A549 (cell line): Measurements from ENCODE around the gene ELOVL2. TPM values are rescaled to one million over a fixed set of nuclear protein-coding genes. Genes with fewer than 3 reads are reported as not detected.
A peak's percentile ranks its signal among the peaks of the same experiment; 100 is the strongest.

Experiments
- ATAC-seq, 2 experiments: fragments of 200-7000 bp in 1 of 2; fragments of >200 bp in 1 of 2; cut with Nextera tagmentation in 1 of 2; cut with Tn5 transposase in 1 of 2; 3 replicates each; pipeline versions ENCODE4 v1.8.0 to v1.9.1; 2018 to 2020; ENCODE audit warnings: mild to moderate bottlenecking in 1 of 2, moderate library complexity in 1 of 2
- CTCF ChIA-PET: fragments of 300-600 bp; sonication (Branson Sonifier 250); formaldehyde crosslinking; extraction: SDS; loops from one replicate; lab custom pipeline; 2021; ENCODE audit warnings: antibody characterized with exemption, inconsistent platforms; lab: Yijun Ruan, JAX
- POLR2A ChIA-PET: fragments of 350-600 bp; formaldehyde crosslinking; extraction: SDS; loops from one replicate; lab custom pipeline; 2021; ENCODE audit warnings: antibody characterized with exemption, inconsistent platforms; lab: Yijun Ruan, JAX
- DNase-seq, 2 experiments: peaks; one replicate each; pipeline versions ENCODE4 v3.0.0 to v3.0.0-alpha.2; 2011 to 2016; ENCODE audit warnings: low read depth in 1 of 2, low spot score in 1 of 2
- FAIRE-seq: peaks from 2 replicates; lab custom pipeline; 2011; peaks lifted over from hg19 to GRCh38; lab: Jason Lieb, UNC
- H3K27ac ChIP-seq, 2 experiments: fragments of >200 bp; sonication (Bioruptor Twin); formaldehyde crosslinking; 3 replicates each; pipeline ENCODE4 v1.5.1; 2016 to 2017
- H3K4me1 ChIP-seq: fragments of >200 bp; sonication (Bioruptor Twin); formaldehyde crosslinking; 3 replicates; pipeline ENCODE4 v1.6.1; 2016
- H3K4me2 ChIP-seq: fragments of >200 bp; sonication (Bioruptor Twin); formaldehyde crosslinking; 3 replicates; pipeline ENCODE4 v1.6.1; 2016
- H3K4me3 ChIP-seq: fragments of >200 bp; sonication (Bioruptor Twin); formaldehyde crosslinking; 3 replicates; pipeline ENCODE4 v1.5.1; 2016
- H3K9me3 ChIP-seq: fragments of >200 bp; sonication (Bioruptor Twin); formaldehyde crosslinking; 3 replicates; pipeline ENCODE4 v1.6.1; 2016
- CBX8 ChIP-seq: fragments of 200-600 bp; sonication (generic); IDR thresholded peaks from 2 replicates; pipeline ENCODE4 v1.6.1; 2016
- CHD2 ChIP-seq: fragments of 150-350 bp; IDR thresholded peaks from 2 replicates; pipeline ENCODE4 v1.6.1; 2014; ENCODE audit warnings: low read length; ENCODE audit not compliant: partially characterized antibody
- EP300 ChIP-seq, 2 experiments: fragments of >200 bp; sonication (Bioruptor Twin); formaldehyde crosslinking; IDR thresholded peaks; 2 replicates in 1 of 2; 3 replicates in 1 of 2; pipeline ENCODE4 v1.6.1; 2016 to 2017
- FOSB ChIP-seq: fragments of 250-450 bp; sonication (Bioruptor Pico); IDR thresholded peaks from 2 replicates; pipeline ENCODE4 v1.5.0; 2020; ENCODE audit warnings: mild to moderate bottlenecking, moderate library complexity
- FOSL2 ChIP-seq, 2 experiments: fragments of 450-650 bp in 1 of 2; fragments of >200 bp in 1 of 2; sonication (Bioruptor Twin) in 1 of 2; formaldehyde crosslinking; IDR thresholded peaks; 2 replicates each; pipeline versions ENCODE4 v1.5.0 to v1.6.1; 2016 to 2020; ENCODE audit warnings: mild to moderate bottlenecking in 1 of 2, moderate library complexity in 1 of 2
- FOXS1 ChIP-seq: fragments of 250-450 bp; sonication (Bioruptor Pico); IDR thresholded peaks from 2 replicates; pipeline ENCODE4 v1.5.0; 2020; ENCODE audit warnings: mild to moderate bottlenecking, moderate library complexity
- HDAC2 ChIP-seq: fragments of 200-600 bp; sonication (generic); IDR thresholded peaks from 2 replicates; pipeline ENCODE4 v1.6.1; 2016
- HOXB13 ChIP-seq: fragments of 250-450 bp; sonication (Bioruptor Pico); IDR thresholded peaks from 2 replicates; pipeline ENCODE4 v1.5.0; 2020; ENCODE audit warnings: low read depth, mild to moderate bottlenecking, moderate library complexity
- HOXB5 ChIP-seq: fragments of 250-450 bp; sonication (Bioruptor Pico); IDR thresholded peaks from 2 replicates; pipeline ENCODE4 v1.5.0; 2020; ENCODE audit warnings: mild to moderate bottlenecking, moderate library complexity
- JUN ChIP-seq, 2 experiments: fragments of >200 bp; sonication (Bioruptor Twin); formaldehyde crosslinking; IDR thresholded peaks; 2 replicates in 1 of 2; 3 replicates in 1 of 2; pipeline ENCODE4 v1.6.1; 2016 to 2017
- JUNB ChIP-seq: fragments of >200 bp; sonication (Bioruptor Twin); formaldehyde crosslinking; IDR thresholded peaks from 2 replicates; pipeline ENCODE4 v1.6.1; 2016
- KDM5A ChIP-seq: fragments of 200-600 bp; sonication (generic); IDR thresholded peaks from 2 replicates; pipeline ENCODE4 v1.6.1; 2016; ENCODE audit warnings: antibody characterized with exemption, mild to moderate bottlenecking
- MAFK ChIP-seq: fragments of 450-650 bp; IDR thresholded peaks from 2 replicates; pipeline ENCODE4 v1.6.1; 2014; ENCODE audit not compliant: partially characterized antibody
- POLR2A ChIP-seq: IDR thresholded peaks from 2 replicates; pipeline ENCODE4 v1.6.1; 2012; ENCODE audit warnings: mild to moderate bottlenecking, low read length
- RAD21 ChIP-seq, 2 experiments: fragments of >200 bp in 1 of 2; sonication (Bioruptor Twin) in 1 of 2; formaldehyde crosslinking in 1 of 2; IDR thresholded peaks in 1 of 2; conservative IDR thresholded peaks in 1 of 2; 2 replicates in 1 of 2; 3 replicates in 1 of 2; pipeline ENCODE4 v1.6.1; 2012 to 2018; ENCODE audit warnings: inconsistent platforms in 1 of 2
- RARB ChIP-seq: fragments of 250-450 bp; sonication (Bioruptor Pico); IDR thresholded peaks from 2 replicates; pipeline ENCODE4 v1.8.0; 2021; ENCODE audit warnings: mild to moderate bottlenecking, moderate library complexity
- RCOR1 ChIP-seq: fragments of 150-350 bp; IDR thresholded peaks from 2 replicates; pipeline ENCODE4 v1.6.1; 2014; ENCODE audit warnings: antibody characterized with exemption, low read length, low read depth
- SREBF2 ChIP-seq: fragments of 450-650 bp; IDR thresholded peaks from 2 replicates; pipeline ENCODE4 v1.6.1; 2014; ENCODE audit warnings: mild to moderate bottlenecking, moderate library complexity
- TFCP2L1 ChIP-seq: fragments of 250-450 bp; sonication (Bioruptor Pico); IDR thresholded peaks from 2 replicates; pipeline ENCODE4 v1.5.0; 2021; ENCODE audit warnings: mild to moderate bottlenecking
- TP53 ChIP-seq: fragments of 250-450 bp; sonication (Bioruptor Pico); IDR thresholded peaks from 2 replicates; pipeline ENCODE4 v1.5.0; 2021; ENCODE audit warnings: mild to moderate bottlenecking, moderate library complexity
- ZC3H11A ChIP-seq: fragments of 450-650 bp; IDR thresholded peaks from 2 replicates; pipeline ENCODE4 v1.6.1; 2014; ENCODE audit warnings: antibody characterized with exemption, mild to moderate bottlenecking
- WGBS: methylation state at CpG from one replicate; pipeline ENCODE4 v1.1.6; 2017; ENCODE audit errors: missing lambda C conversion rate; 5-methylcytosine and 5-hydroxymethylcytosine counted together
- polyA plus RNA-seq, 4 experiments: library from polyadenylated mRNA; depleted of rRNA in 3 of 4; stranded (reverse); fragments of >200 nt; fragmentation: RNase III in 1 of 4; extraction: RNeasy Plus Mini Kit Qiagen cat#74134 plus additional on column Dnase treatment in 1 of 4; gene quantifications; 2 replicates in 3 of 4; 3 replicates in 1 of 4; pipeline ENCODE4 v1.2.3, GENCODE V29; 2011 to 2017
- TF ChIP-seq, protein P1 (sequence below): fragments of 250-450 bp; sonication (Bioruptor Pico); IDR thresholded peaks from 2 replicates; pipeline ENCODE4 v1.5.0; 2021; ENCODE audit warnings: mild to moderate bottlenecking, moderate library complexity, borderline replicate concordance
- TF ChIP-seq, protein P2 (sequence below): fragments of >200 bp; sonication (Bioruptor Twin); formaldehyde crosslinking; IDR thresholded peaks from 3 replicates; pipeline ENCODE4 v1.5.1; 2016
- TF ChIP-seq, protein P3 (sequence below): IDR thresholded peaks from 2 replicates; pipeline ENCODE4 v1.6.1; 2012
- TF ChIP-seq, protein P4 (sequence below): fragments of 150-350 bp; IDR thresholded peaks from 2 replicates; pipeline ENCODE4 v1.6.1; 2014; ENCODE audit warnings: low read depth, mild to moderate bottlenecking, low read length
- TF ChIP-seq, protein P5 (sequence below): fragments of 250-450 bp; sonication (Bioruptor Pico); IDR thresholded peaks from 2 replicates; pipeline ENCODE4 v1.5.0; 2020; ENCODE audit warnings: low read depth, mild to moderate bottlenecking, moderate library complexity
- TF ChIP-seq, protein P6 (sequence below): fragments of 450-650 bp; IDR thresholded peaks from 2 replicates; pipeline ENCODE4 v1.6.1; 2014; ENCODE audit warnings: antibody characterized with exemption

ELOVL2 gene
- polyA plus RNA-seq, 2 of the 4 experiments (the other 2 are of a cell fraction), result 12.4 to 15.5 TPM

DNA sequence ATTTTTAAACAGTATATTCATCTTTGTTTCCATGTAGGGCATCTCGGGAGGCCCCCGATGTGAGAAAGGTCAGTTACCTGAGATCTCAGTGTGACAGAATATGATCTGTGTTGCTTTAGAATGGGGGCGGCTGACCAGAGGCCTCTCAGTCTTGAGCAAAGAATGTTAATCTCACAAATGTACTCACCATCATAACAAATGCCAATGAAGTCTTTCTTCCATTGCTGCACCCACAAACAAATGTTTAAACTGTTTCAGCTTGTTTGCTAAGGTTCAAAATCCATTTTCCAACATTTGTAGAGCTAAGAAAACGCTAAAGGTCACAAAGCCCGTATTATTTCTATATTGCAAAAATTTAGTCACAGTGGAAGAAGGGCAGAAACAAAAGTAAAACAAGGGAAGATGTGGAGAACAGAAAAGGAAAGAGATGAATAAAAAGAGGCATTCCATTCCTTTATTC, 31.8 kb downstream of the ELOVL2 start:
- CTCF ChIA-PET, result interaction anchor here (1.4 to 1.9 kb wide), 9 partner anchors 9 to 61 kb away, joined by 4 to 8 read pairs (median 6); partner anchors contain the start of gene ELOVL2
- POLR2A ChIA-PET, result no interaction called here
- no peak overlapping the region for H3K4me3 ChIP-seq
- peak overlapping the region; percentile 54 for H3K4me2 ChIP-seq
- DNase-seq (peak in 1 of 2 experiments; percentile 29), ATAC-seq (peak in 1 of 2 experiments; percentile 8; a peak in 2 of 6 replicates), FAIRE-seq (no peak)
- WGBS, result 8% methylated on average over 5 of the region's 5 CpGs
- H3K4me1 ChIP-seq, result peaks cover 59% of the 10 kb centered on the region
- TF ChIP-seq FOSB (no peak), EP300 (IDR thresholded peaks at IDR 0.05) (no peak), RCOR1 (no peak), CBX8 (no peak), FOXS1 (CRISPR knock-in tag) (no peak), HOXB5 (no peak), CHD2 (no peak), HDAC2 (no peak), TP53 (CRISPR knock-in tag) (no peak), HOXB13 (CRISPR knock-in tag) (no peak), FOSL2 (IDR thresholded peaks at IDR 0.05) (no peak), FOSL2 (CRISPR knock-in tag; IDR thresholded peaks at IDR 0.05) (no peak), MAFK (no peak), ZC3H11A (no peak), SREBF2 (no peak)
- TF ChIP-seq, protein P1, sequence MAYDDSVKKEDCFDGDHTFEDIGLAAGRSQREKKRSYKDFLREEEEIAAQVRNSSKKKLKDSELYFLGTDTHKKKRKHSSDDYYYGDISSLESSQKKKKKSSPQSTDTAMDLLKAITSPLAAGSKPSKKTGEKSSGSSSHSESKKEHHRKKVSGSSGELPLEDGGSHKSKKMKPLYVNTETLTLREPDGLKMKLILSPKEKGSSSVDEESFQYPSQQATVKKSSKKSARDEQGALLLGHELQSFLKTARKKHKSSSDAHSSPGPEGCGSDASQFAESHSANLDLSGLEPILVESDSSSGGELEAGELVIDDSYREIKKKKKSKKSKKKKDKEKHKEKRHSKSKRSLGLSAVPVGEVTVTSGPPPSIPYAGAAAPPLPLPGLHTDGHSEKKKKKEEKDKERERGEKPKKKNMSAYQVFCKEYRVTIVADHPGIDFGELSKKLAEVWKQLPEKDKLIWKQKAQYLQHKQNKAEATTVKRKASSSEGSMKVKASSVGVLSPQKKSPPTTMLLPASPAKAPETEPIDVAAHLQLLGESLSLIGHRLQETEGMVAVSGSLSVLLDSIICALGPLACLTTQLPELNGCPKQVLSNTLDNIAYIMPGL, result no peak
- TF ChIP-seq, protein P2, sequence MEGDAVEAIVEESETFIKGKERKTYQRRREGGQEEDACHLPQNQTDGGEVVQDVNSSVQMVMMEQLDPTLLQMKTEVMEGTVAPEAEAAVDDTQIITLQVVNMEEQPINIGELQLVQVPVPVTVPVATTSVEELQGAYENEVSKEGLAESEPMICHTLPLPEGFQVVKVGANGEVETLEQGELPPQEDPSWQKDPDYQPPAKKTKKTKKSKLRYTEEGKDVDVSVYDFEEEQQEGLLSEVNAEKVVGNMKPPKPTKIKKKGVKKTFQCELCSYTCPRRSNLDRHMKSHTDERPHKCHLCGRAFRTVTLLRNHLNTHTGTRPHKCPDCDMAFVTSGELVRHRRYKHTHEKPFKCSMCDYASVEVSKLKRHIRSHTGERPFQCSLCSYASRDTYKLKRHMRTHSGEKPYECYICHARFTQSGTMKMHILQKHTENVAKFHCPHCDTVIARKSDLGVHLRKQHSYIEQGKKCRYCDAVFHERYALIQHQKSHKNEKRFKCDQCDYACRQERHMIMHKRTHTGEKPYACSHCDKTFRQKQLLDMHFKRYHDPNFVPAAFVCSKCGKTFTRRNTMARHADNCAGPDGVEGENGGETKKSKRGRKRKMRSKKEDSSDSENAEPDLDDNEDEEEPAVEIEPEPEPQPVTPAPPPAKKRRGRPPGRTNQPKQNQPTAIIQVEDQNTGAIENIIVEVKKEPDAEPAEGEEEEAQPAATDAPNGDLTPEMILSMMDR, result no peak
- TF ChIP-seq, protein P3, sequence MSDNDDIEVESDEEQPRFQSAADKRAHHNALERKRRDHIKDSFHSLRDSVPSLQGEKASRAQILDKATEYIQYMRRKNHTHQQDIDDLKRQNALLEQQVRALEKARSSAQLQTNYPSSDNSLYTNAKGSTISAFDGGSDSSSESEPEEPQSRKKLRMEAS, result no peak
- TF ChIP-seq, protein P4, sequence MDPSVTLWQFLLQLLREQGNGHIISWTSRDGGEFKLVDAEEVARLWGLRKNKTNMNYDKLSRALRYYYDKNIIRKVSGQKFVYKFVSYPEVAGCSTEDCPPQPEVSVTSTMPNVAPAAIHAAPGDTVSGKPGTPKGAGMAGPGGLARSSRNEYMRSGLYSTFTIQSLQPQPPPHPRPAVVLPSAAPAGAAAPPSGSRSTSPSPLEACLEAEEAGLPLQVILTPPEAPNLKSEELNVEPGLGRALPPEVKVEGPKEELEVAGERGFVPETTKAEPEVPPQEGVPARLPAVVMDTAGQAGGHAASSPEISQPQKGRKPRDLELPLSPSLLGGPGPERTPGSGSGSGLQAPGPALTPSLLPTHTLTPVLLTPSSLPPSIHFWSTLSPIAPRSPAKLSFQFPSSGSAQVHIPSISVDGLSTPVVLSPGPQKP, result no peak
- TF ChIP-seq, protein P5, sequence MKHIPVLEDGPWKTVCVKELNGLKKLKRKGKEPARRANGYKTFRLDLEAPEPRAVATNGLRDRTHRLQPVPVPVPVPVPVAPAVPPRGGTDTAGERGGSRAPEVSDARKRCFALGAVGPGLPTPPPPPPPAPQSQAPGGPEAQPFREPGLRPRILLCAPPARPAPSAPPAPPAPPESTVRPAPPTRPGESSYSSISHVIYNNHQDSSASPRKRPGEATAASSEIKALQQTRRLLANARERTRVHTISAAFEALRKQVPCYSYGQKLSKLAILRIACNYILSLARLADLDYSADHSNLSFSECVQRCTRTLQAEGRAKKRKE (CRISPR knock-in tag), result no peak
- peak overlapping the region; percentile 29 to 45; a peak in 5 of 6 replicates for H3K27ac ChIP-seq
- H3K9me3 ChIP-seq, result no peaks in the 10 kb centered on the region

DNA sequence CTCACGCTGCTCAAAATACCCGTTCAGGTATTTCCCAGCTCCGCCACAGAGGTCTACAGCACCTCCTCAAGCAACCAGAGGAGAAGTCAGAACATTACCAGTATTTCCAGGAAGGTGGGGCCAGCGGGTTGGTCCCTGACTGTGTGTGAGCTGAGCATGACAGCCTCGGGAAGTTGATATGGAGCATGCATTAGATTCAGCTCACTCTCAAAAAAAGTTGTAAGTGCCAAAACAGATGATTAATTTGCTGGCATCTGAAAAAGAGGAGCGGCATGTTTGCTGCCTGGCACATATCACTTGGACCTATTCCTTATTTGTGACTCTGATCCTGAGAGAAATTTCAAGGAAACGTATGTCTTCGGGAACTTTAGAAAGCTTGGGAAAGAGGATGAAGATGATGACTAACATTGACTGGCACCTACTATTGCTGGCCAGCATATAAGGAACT, 32.3 kb downstream of the ELOVL2 start:
- TF ChIP-seq, protein P6, sequence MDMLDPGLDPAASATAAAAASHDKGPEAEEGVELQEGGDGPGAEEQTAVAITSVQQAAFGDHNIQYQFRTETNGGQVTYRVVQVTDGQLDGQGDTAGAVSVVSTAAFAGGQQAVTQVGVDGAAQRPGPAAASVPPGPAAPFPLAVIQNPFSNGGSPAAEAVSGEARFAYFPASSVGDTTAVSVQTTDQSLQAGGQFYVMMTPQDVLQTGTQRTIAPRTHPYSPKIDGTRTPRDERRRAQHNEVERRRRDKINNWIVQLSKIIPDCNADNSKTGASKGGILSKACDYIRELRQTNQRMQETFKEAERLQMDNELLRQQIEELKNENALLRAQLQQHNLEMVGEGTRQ, result no peak
- TF ChIP-seq RAD21 (conservative IDR thresholded peaks at IDR 0.05 in 1 of 2, IDR thresholded peaks at IDR 0.05 in 1 of 2) (peak; percentile 27 to 29; a peak in 3 of 5 replicates), JUNB (peak; percentile 47), POLR2A (no peak), TFCP2L1 (CRISPR knock-in tag) (no peak), FOSB (no peak), HOXB13 (CRISPR knock-in tag) (no peak), RARB (CRISPR knock-in tag) (no peak), FOSL2 (IDR thresholded peaks at IDR 0.05) (no peak), FOSL2 (CRISPR knock-in tag; IDR thresholded peaks at IDR 0.05) (peak; percentile 32), JUN (IDR thresholded peaks at IDR 0.05) (0 out of 5 replicates have a peak, but pooled peaks of 1 of the 2 experiments have one; percentile 30), HOXB5 (peak; percentile 92; the same call in 1 of the 2 replicates), KDM5A (no peak), CHD2 (no peak), EP300 (IDR thresholded peaks at IDR 0.05) (peak in 1 of 2 experiments; percentile 20; a peak in 1 of 5 replicates)
- TF ChIP-seq, protein P3, result no peak
- TF ChIP-seq, all 56 proteins: peak for 6
- Histone ChIP-seq H3K4me3 (no peak overlapping the region), H3K4me2 (peak overlapping the region; percentile 54), H3K27ac (peak overlapping the region; percentile 33 to 45; a peak in 4 of 6 replicates), H3K4me1 (peaks cover 64% of the 10 kb centered on the region), H3K9me3 (no peaks in the 10 kb centered on the region)
- 6% methylated on average over 7 of the region's 8 CpGs for WGBS
- POLR2A ChIA-PET, result interaction anchor here (0.5 kb wide), 1 partner anchor 21 kb away, joined by 6 read pairs; no protein-coding TSS in a partner anchor
- FAIRE-seq, result no peak
- ATAC-seq, result peak; percentile 88 to 90
- CTCF ChIA-PET, result interaction anchor here (0.6 to 1.9 kb wide), 11 partner anchors 9 to 60 kb away, joined by 3 to 8 read pairs (median 5); partner anchors contain the start of gene ELOVL2
- DNase-seq, result peak; percentile 69 to 80
